PFSK-1 (cell line): ENCODE results near the gene SAMD10.

Experiments
- FOXP2 ChIP-seq: optimal IDR thresholded peaks from 2 replicates; pipeline ENCODE3; 2011; ENCODE audit warnings: borderline replicate concordance, control low read depth, inconsistent platforms; ENCODE audit not compliant: insufficient read depth; ENCODE audit errors: extremely low read length, extremely low read depth
- POLR2AphosphoS5 ChIP-seq: IDR thresholded peaks from 2 replicates; pipeline ENCODE4 v1.6.1; 2012; ENCODE audit warnings: low read depth, mild to moderate bottlenecking, control low read depth, low read length, moderate library complexity
- SIN3A ChIP-seq: IDR thresholded peaks from 2 replicates; pipeline ENCODE4 v1.6.1; 2012; ENCODE audit warnings: mild to moderate bottlenecking, low read length, moderate library complexity, borderline replicate concordance; ENCODE audit not compliant: insufficient read depth
- TAF1 ChIP-seq: IDR thresholded peaks from 2 replicates; pipeline ENCODE4 v1.6.1; 2012; ENCODE audit warnings: low read length, control low read depth, borderline replicate concordance; ENCODE audit not compliant: insufficient read depth
- TF ChIP-seq, protein P1 (sequence below), 2 experiments: IDR thresholded peaks; 2 replicates each; pipeline versions ENCODE4 v1.6.1 to v1.8.0; 2011 to 2012; ENCODE audit warnings: low read depth in 2 of 2, low read length in 2 of 2, control low read depth in 1 of 2, inconsistent platforms in 1 of 2, mild to moderate bottlenecking in 1 of 2, moderate library complexity in 1 of 2; ENCODE audit not compliant: insufficient read depth in 1 of 2

DNA sequence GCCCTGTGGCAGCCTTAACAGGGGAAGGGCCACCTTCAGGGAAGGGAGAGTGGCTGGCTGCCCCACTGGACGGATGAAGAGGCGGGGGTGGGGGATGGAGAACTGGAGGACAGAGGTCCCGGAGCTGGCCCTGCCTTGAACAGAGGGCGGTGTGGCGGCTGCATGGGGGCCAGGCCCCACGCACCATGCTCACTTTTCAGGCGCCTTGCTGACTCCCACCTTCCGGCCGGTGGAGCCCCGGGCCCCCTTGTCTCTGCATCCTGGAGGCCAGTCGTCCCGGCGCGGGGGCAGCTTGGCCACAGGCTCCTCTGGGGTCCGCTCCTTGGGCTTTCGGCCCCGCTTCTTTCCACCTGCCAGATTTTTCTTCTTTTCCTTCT, 19.8 kb downstream of the SAMD10 start:
- TF ChIP-seq SIN3A, result no peak
- TF ChIP-seq, protein P1, sequence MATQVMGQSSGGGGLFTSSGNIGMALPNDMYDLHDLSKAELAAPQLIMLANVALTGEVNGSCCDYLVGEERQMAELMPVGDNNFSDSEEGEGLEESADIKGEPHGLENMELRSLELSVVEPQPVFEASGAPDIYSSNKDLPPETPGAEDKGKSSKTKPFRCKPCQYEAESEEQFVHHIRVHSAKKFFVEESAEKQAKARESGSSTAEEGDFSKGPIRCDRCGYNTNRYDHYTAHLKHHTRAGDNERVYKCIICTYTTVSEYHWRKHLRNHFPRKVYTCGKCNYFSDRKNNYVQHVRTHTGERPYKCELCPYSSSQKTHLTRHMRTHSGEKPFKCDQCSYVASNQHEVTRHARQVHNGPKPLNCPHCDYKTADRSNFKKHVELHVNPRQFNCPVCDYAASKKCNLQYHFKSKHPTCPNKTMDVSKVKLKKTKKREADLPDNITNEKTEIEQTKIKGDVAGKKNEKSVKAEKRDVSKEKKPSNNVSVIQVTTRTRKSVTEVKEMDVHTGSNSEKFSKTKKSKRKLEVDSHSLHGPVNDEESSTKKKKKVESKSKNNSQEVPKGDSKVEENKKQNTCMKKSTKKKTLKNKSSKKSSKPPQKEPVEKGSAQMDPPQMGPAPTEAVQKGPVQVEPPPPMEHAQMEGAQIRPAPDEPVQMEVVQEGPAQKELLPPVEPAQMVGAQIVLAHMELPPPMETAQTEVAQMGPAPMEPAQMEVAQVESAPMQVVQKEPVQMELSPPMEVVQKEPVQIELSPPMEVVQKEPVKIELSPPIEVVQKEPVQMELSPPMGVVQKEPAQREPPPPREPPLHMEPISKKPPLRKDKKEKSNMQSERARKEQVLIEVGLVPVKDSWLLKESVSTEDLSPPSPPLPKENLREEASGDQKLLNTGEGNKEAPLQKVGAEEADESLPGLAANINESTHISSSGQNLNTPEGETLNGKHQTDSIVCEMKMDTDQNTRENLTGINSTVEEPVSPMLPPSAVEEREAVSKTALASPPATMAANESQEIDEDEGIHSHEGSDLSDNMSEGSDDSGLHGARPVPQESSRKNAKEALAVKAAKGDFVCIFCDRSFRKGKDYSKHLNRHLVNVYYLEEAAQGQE (IDR thresholded peaks at IDR 0.05; ENCODE audit: insufficient read depth in 1 of 2, low read depth in 2 of 2, low read length in 2 of 2), result no peak
- no peak for TF ChIP-seq POLR2AphosphoS5
- TF ChIP-seq TAF1, result no peak
- no peak for TF ChIP-seq FOXP2
